Measurements from ENCODE around the gene PTPDC1.
"Not testable (repeated sequence)": the region's sequence is repeated elsewhere in the genome, so short reads cannot be mapped to it uniquely, and the experiment has no call there.

The PTPDC1 gene

GRCh38 chr9:94094219-94095145 is 10.2 kb downstream of the PTPDC1 start:
- FAIRE-seq, result not testable (repeated sequence)

- FAIRE-seq, result no peak
Observed at GRCh38 chr9:94096819-94097577, 12.7 kb downstream of the PTPDC1 start.

GRCh38 chr9:94097788-94098414 is 13.6 kb downstream of the PTPDC1 start:
- no peak for FAIRE-seq

DNA sequence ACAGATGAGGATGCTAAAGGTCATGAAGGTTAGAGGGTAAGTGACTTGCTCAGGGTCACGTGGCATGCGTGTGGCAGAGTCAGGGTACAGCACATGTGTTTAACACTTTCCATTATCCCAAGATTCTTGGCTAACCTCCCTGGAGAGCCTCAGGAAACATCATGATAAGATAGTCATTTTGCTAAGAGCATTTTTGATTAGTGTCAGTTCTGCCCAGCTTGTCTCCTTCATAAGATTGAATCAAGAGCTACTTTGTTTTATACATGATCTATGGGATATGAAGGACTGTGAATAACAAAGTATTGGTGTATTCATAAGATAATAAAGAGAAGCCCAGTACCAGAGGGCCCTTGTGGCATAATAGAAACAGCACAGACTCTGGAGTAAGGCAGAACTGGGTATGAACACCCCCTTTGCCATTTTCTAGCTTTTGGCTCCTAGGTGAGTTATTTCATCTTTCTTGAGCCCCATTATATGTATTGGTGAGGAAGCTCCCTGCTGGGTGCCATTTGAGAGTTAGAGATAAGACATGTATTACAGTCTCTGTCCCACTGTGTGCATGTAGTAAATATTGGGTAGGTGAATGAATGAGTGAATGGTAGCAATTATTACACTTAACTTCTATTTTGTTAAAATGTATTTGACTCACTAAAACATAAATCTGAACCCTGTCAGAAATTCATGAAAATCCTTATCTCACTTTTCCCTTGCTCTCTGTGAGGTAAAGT is 16.1 kb downstream of the PTPDC1 start:
- no peak for FAIRE-seq

DNA sequence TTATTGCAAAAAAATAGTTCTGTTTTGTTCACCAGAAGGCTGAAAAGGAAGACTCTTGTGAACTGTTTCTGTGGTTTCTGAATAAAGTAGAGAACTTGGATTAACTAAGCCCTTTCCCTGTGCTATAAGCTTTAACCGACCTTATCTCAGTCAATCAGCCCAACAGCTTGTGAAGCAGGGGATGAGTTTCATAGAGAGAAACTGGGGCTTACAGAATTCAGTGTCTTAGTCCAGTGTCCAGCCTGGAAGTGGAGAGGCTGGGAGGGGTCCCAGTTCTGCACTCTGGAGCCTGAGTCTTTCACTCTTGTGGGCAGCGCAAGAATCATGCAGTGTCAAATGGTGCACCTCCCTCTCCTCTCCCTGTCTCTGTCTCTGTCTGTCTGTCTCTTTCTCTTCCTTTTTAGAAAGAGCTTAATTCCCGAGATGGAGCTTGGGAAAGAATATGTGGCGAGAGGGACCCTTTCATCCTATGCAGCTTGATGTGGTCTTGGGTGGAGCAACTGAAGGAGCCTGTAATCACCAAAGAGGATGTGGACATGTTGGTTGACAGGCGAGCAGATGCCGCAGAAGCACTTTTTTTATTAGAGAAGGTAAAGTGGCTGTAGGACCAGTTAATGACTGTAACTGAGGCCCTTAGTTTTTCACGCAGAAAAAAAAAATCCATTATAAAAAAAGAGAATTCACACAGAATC is 17.0 kb downstream of the PTPDC1 start:
- FAIRE-seq, result no peak

DNA sequence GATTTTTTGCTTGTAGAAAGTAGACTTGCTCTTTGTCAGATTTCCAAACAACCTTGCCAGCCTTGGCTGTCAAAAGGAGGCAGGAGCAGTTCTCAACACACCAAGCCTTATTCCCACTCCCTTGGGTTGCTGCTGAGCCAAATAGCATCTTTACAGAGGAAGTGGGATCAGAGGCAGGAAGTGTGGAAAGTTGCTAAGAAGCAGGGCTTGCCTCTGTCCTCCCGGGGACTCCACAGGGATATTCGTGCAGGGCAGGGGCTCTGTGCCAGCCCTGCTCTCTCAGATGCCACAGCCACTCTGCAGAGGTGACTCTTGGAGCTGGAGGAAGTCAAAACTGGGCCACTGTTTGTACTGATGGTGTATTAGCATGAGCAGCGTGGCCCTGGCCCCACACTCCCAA is 24.3 kb downstream of the PTPDC1 start:
- FAIRE-seq, result no peak

GRCh38 chr9:94110821-94111252 is 26.6 kb downstream of the PTPDC1 start:
- FAIRE-seq, result no peak

DNA sequence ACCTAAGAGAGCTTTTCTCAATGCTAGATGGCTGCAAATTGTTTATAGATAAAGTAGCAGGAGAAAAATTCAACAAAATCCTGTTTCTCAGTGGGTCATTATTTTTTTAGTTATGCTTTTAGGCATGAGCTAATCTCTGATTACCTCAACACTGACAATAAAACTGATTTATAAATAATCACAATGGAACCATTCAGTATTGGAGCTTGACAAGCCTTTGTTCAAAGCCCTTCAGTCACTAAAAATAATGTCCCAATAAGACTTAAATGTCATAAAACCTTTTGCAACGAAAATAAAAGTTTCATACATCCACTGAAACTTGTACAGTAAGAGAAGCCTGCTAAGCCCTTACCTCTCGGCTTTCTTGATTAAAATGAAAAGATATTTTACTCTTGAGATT is 27.2 kb downstream of the PTPDC1 start:
- FAIRE-seq, result no peak

DNA sequence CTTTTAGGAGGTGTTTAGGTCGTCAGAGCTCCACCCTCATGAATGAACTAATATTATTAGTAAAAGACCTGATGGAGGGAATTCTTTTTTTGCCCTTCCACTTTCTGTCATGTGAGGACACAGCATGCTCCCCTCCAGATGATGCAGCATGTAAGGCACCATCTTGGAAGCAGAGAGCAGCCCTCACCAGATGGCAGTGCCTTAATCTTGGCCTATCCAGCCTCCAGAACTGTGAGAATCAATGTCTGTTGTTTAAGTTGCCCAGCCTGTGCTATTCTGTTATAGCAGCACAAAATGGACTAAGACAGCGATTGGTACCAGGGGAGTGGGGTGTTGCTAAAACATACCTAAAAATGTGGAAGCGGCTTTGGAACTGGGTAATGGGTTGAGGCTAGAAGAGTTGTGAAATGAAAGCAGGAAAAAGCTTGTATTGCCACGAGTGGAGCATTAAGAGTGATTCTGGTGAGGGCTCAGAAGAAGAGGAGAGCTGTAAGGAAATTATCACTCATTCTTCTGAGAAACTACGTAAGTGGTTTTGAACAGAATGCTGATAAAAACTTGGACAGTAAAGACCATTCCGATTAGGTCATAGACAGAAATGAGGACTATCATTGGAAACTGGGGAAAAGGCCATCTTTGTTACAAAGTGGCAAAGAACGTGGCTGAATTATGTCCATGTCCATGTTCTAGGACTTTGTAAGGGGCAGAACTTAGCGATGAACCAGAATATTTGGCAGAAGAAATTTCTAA is 28.6 kb downstream of the PTPDC1 start:
- no peak for FAIRE-seq

DNA sequence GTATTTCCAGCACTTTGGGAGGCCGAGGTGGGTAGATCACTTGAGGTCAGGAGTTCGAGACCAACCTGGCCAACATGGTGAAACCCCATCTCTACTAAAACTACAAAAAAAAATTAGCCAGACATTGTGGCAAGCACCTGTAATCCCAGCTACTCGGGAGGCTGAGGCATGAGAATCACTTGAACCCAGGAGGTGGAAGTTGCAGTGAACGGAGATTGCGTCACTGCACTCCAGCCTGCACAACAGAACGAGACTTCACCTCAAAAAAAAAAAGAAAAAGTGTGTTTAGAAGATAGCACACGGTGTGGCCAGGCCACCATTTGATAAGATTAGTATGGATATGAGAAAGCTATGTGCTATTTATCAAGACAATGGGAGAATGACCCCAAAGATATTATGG is 35.8 kb downstream of the PTPDC1 start:
- not testable (repeated sequence) for FAIRE-seq

DNA sequence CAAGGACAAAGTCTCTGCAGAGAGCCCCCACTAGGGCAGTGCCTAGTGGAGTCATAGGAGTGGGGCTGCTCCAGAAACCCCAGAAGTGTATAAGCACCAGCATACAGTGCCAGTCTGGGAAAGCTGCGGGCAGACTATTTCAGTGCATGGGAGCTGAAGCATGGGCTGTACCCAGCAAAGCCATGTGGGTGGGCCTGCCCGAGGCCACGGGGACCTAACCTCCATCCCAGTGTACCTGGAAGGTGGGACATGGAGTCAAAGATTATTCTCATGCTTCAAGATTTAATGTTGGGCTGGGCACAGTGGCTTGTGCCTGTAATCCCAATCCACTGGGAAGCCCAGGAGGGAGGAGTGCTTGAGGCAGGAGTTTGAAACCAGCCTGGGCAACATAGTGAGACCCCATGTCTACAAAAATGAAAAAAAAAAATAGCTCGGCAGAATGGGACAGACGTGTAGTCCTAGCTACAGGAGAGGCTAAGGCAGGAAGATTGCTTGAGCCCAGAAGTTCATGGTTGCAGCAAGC is 36.7 kb downstream of the PTPDC1 start:
- no peak for FAIRE-seq

- FAIRE-seq, result peak; percentile 60
Observed at GRCh38 chr9:94126844-94127243, 42.6 kb downstream of the PTPDC1 start.

- FAIRE-seq, result no peak
Observed at GRCh38 chr9:94127806-94128205, 43.5 kb downstream of the PTPDC1 start.

GRCh38 chr9:94128580-94128979 is 44.3 kb downstream of the PTPDC1 start:
- no peak for FAIRE-seq

GRCh38 chr9:94134629-94135028 is 50.4 kb downstream of the PTPDC1 start:
- no peak for FAIRE-seq

- FAIRE-seq, result no peak
Observed at GRCh38 chr9:94135222-94135621, 51.0 kb downstream of the PTPDC1 start.

GRCh38 chr9:94139672-94140417 is 55.6 kb downstream of the PTPDC1 start:
- FAIRE-seq, result no peak

GRCh38 chr9:94140418-94140780 is 56.1 kb downstream of the PTPDC1 start:
- FAIRE-seq, result no peak

DNA sequence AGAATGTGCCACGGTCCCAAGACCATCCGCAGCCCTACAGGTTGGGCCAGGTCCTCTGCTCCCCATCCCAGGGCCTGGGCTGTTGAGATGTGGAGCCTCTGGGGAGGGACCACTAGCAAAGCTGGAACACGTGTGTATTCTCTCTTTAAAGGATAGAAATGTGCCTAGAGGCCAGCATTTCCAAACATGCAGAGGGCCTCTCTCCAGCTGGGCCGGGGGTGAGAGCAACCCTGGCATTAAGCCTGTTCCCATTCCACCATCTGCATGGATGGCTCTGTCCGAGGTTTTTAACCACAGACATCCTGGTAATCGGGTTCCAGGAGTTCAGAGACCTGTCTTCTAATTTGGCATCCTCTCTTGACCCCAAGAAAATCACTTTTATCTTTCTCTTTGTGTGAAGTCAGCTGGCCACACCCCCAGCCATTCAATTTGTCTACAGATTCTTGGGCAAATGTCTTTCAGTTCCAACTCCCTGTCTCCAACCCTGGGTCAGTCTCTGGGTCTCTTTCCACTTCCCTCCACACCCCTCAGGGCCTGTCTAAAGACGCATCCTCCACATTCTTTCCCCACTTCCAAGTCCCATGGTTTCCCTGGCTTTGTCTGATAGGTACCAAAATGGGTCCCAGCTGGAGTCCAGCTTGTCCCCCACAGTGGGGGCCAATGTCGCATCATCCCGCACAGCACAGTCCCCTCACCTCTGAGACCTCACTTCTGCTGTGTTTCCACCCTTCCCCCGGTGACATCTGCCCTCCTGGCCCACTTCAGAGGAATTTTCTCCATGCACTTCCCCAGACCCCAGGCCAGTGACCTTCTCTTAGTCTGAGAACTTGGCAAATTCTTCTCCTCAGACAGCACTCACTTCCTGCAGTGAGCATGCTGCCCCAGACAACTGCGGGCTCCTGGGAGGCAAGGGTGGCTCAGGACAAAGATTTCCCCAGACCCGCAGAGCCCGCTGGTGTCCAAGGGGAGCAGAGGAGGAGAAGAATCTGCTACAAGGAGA is 56.8 kb downstream of the PTPDC1 start:
- no peak for FAIRE-seq
